ENCODE results near the gene MMEL1. TPM values are rescaled to one million over a fixed set of nuclear protein-coding genes. Genes with fewer than 3 reads are reported as not detected.
"Not testable (repeated sequence)": the region's sequence is repeated elsewhere in the genome, so short reads cannot be mapped to it uniquely, and the experiment has no call there.

MMEL1 gene, protein sequence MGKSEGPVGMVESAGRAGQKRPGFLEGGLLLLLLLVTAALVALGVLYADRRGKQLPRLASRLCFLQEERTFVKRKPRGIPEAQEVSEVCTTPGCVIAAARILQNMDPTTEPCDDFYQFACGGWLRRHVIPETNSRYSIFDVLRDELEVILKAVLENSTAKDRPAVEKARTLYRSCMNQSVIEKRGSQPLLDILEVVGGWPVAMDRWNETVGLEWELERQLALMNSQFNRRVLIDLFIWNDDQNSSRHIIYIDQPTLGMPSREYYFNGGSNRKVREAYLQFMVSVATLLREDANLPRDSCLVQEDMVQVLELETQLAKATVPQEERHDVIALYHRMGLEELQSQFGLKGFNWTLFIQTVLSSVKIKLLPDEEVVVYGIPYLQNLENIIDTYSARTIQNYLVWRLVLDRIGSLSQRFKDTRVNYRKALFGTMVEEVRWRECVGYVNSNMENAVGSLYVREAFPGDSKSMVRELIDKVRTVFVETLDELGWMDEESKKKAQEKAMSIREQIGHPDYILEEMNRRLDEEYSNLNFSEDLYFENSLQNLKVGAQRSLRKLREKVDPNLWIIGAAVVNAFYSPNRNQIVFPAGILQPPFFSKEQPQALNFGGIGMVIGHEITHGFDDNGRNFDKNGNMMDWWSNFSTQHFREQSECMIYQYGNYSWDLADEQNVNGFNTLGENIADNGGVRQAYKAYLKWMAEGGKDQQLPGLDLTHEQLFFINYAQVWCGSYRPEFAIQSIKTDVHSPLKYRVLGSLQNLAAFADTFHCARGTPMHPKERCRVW
- 0.25 TPM in 1 of 2 replicates, not detected in the other for total RNA-seq (2014; rRNA removed; shearing (Covaris generic))
- not detected in 2 replicates for polyA plus RNA-seq (2014; cell fraction: nucleus; rRNA removed)

DNA sequence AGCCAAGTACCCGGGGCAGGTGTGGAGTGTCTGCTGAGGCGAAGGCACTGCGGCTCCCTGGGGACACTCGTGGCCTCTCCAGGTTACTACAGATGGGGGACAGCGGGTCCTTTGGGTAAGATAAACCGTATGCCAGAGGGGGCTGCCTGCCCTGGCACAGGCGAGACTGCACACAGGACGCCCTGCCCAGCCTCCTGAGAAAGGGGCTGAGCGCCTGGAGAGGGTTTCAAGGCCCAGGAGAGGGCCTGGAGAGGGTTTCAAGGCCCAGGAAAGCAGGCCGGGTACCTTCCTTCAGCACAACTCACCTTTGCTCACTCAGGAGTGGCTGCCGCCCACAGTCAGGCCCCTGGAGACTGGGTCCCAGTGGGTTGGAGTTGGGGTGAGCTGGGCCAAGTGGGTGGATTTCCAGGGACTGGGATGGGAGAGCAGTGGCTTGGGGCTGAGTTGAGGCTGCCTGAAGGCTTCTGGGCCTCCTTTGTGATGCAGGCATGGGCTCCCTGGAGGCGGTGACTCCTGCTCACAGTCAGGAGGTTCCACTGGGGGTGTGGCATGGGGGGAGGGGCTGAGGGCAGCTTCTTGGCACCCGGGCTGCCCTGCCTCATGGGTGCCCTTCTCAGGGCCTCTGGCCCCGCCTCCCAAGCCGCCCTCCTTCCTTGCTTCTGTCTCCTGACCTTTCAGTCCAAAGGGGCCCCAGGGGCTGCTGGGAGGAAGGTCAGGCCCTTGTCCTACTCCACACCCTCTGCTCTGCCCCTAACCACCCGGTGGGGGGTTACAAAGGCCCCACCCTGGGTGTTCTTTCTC is at the start of gene MMEL1:
Gene MMEL1, minus strand, starts transcription at position 456 of the 801 bp plus-strand sequence. CDS start 3,532 bp downstream, outside the sequence.
- no peak for DNase-seq (ENCODE audit: extremely low read depth, low read depth)

DNA sequence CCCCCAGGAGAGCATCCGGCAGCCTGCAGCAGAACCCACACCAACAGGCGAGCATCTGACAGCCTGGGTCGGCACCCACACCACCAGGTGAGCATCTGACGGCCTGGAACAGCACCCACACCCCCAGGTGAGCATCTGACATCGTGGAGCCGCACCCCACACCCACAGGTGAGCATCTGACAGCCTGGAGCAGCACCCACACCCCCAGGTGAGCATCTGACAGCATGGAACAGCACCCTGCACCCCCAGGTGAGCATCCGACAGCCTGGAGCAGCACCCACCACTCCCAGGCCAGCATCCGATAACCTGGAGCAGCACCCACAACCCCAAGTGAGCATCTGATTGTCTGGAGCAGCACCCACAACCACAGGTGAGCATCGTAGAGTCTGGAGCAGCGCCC is 43.9 kb upstream of the MMEL1 start:
- not testable (repeated sequence) for DNase-seq (ENCODE audit: extremely low read depth, low read depth)

DNA sequence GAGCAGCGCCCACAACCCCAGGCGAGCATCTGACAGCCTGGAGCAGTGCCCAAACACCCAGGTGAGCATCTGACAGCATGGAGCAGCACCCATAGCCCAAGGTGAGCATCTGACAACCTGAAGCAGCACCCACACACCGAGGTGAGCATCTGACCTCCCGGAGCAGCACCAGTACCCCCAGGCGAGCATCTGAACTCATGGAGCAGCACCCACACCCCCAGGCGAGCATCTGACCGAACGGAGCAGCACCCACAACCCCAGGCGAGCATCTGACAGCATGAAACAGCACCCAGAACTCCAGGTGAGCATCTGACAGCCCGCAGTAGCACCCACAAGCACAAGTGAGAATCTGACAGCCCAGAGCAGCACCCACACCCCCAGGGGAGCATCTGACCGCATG is 38.8 kb upstream of the MMEL1 start:
- DNase-seq (ENCODE audit: extremely low read depth, low read depth) = not testable (repeated sequence)

DNA sequence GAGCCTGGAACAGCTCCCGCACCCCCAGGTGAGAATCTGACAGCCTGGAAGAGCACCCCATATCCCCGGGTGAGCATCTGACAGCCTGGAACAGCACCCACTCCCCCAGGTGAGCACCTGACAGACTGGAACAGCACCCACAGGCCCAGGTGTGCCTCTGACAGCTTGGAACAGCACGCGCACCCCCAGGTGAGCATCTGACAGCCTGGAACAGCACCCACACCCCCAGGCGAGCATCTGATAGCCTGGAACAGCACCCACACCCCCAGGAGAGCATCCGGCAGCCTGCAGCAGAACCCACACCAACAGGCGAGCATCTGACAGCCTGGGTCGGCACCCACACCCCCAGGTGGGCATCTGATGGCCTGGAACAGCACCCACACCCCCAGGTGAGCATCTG is 27.0 kb upstream of the MMEL1 start:
- not testable (repeated sequence) for DNase-seq (ENCODE audit: extremely low read depth, low read depth)

DNA sequence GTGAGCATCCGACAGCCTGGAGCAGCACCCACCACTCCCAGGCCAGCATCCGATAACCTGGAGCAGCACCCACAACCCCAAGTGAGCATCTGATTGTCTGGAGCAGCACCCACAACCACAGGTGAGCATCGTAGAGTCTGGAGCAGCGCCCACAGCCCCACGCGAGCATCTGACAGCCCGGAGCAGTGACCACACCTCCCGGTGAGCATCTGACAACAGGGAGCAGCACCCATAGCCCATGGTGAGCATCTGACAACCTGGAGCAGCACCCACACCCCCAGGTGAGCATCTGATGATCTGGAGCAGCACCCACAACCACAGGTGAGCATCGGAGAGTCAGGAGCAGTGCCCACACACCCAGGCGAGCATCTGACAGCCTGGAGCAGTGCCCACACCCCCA is 25.1 kb upstream of the MMEL1 start:
- not testable (repeated sequence) for DNase-seq (ENCODE audit: extremely low read depth, low read depth)

DNA sequence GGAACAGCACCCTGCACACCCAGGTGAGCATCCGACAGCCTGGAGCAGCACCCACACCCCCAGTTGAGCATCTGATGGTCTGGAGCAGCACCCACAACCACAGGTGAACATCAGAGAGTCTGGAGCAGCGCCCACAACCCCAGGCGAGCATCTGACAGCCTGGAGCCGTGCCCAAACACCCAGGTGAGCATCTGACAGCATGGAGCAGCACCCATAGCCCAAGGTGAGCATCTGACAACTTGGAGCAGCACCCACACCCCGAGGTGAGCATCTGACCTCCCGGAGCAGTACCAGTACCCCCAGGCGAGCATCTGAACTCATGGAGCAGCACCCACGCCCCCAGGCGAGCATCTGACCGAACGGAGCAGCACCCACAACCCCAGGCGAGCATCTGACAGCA is 24.3 kb upstream of the MMEL1 start:
- not testable (repeated sequence) for DNase-seq (ENCODE audit: extremely low read depth, low read depth)

DNA sequence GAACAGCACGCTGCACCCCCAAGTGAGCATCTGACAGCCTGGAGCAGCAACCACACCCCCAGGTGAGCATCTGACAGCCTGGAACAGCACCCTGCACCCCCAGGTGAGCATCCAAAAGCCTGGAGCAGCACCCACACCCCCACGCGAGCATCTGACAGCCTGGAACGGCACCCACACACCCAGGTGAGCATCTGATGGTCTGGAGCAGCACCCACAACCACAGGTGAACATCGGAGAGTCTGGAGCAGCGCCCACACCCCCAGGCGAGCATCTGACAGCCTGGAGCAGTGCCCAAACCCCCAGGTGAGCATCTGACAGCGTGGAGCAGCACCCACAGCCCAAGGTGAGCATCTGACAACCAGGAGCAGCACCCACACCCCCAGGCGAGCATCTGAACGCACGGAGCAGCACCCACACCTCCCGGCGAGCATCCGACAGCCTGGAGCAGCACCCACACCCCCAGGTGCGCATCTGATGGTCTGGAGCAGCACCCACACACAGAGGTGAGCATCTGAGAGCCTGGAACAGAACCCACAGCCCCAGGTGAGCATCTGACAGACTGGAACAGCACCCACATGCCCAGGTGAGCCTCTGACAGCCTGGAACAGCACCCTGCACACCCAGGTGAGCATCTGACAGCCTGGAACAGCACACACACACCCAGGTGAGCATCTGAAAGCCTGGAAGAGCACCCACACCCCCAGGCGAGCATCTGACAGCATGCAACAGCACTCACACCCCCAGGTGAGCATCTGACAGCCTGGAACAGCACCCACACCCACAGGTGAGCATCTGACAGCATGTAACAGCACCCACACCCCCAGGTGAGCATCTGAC is 23.0 kb upstream of the MMEL1 start:
- DNase-seq (ENCODE audit: extremely low read depth, low read depth) = not testable (repeated sequence)

DNA sequence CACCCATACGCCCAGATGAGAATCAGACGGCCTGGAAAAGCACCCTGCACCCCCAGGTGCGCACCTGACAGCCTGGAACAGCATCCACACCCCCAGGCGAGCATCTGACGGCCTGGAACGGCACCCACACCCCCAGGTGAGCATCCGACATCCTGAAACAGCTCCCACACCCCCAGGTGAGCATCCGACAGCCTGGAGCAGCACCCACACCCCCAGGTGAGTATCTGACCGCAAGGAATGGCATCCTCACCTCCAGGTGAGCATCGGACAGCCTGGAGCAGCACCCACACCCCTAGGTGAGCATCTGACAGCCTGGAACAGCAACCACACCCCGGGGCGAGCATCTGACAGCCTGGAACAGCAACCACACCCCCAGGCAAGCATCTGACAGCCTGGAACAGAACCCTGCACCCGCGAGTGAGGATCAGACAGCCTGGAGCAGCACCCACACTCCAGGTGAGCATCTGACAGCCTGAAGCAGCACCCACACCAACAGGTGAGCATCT is 21.7 kb upstream of the MMEL1 start:
- DNase-seq (ENCODE audit: extremely low read depth, low read depth) = not testable (repeated sequence)

DNA sequence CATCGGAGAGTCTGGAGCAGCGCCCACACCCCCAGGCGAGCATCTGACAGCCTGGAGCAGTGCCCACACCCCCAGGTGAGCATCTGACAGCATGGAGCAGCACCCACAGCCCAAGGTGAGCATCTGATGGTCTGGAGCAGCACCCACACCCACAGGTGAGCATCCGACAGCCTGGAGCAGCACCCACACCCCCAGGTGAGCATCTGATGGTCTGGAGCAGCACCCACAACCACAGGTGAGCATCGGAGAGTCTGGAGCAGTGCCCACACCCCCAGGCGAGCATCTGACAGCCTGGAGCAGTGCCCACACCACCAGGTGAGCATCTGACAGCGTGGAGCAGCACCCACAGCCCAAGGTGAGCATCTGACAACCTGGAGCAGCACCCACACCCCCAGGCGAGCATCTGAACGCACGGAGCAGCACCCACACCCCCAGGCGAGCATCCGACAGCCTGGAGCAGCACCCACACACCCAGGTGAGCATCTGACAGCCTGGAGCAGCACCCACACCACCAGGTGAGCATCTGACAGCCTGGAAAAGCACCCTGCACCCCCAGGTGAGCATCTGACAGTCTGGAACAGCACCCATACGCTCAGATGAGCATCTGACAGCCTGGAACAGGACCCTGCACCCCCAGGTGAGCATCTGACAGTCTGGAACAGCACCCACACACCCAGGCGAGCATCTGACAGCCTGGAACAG is 21.1 kb upstream of the MMEL1 start:
- not testable (repeated sequence) for DNase-seq (ENCODE audit: extremely low read depth, low read depth)

DNA sequence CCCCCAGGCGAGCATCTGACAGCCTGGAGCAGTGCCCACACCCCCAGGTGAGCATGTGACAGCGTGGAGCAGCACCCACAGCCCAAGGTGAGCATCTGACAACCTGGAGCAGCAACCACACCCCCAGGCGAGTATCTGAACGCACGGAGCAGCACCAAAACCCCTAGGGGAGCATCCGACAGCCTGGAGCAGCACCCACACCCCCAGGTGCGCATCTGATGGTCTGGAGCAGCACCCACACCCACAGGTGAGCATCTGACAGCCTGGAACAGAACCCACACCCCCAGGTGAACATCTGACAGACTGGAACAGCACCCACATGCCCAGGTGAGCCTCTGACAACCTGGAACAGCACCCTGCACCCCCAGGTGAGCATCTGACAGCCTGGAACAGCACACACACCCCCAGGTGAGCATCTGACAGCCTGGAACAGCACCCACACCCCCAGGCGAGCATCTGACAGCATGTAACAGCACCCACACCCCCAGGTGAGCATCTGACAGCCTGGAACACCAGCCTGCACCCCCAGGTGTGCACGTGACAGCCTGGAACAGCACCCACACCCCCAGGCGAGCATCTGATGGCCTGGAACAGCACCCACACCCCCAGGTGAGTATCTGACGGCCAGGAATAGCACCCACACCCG is 20.2 kb upstream of the MMEL1 start:
- not testable (repeated sequence) for DNase-seq (ENCODE audit: extremely low read depth, low read depth)

DNA sequence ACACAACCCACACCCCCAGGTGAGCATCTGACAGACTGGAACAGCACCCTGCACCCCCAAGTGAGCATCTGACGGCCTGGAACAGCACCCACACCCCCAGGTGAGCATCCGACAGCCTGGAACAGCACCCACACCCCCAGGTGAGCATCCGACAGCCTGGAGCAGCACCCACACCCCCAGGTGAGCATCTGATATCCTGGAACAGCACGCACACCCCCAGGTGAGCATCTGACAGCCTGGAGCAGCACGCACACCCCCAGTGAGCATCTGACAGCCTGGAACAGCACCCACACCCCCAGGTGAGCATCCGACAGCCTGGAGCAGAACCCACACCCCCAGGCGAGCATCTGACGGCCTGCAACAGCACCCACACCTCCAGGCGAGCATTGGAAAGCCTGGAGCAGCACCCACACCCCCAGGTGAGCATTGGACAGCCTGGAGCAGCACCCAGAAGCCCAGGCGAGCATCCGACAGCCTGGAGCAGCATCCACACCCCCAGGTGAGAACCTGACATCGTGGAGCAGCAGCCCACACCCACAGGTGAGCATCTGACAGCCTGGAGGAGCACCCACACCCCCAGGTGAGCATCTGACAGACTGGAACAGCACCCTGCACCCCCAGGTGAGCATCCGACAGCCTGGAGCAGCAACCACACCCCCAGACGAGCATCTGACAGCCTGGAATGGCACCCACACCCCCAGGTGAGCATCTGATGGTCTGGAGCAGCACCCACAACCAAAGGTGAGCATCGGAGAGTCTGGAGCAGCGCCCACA is 19.5 kb upstream of the MMEL1 start:
- DNase-seq (ENCODE audit: extremely low read depth, low read depth) = not testable (repeated sequence)

DNA sequence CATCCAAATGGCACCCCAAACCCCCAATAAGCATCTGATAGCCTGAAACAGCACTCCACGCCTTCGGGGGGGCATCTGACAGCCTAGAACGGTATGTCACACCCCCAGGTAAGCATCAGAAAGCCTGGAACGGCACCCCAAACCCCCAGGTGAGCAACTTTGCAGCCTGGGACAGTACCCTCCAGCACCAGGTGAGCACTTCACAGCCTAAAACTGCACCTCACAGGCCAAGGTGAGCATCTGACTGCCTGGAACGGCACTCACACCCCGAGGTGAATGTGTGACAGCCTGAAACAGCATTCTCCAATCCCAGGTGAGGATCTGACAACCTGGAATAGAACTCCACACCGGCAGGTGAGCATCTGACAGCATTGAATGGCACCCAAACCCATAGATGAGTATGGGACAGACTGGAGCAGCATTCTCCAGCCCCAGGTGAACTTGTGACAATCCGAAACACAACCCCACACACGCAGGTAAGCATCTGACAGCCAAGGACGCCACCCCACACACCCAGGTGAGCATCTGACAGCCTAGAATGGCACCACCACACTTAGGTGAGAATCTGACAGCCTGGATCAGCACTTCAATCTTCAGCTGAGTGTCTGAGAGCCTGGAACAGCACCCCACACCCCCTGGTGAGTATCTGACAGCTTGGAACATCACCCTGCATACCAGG is 18.3 kb upstream of the MMEL1 start:
- no peak for DNase-seq (ENCODE audit: extremely low read depth, low read depth)

DNA sequence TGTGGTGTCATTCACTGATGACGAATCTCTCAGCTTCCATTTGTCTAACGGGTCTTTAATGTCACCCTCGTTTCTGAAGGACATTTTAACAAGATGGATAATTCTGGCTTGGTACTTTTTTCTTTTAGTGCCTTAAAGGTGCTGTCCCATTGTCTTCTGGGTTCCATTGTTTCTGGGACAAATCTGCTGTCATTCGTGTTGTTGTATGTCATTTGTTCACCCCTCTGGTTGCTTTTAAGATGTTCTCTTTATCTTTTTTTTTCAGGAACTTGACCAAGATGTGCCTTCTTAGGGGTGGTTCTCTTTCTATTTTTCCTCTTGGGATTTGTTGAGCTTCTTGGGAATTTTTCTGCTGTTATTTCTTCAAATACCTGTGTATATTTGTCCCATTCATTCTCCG is 14.0 kb upstream of the MMEL1 start:
- DNase-seq (ENCODE audit: extremely low read depth, low read depth) = no peak

DNA sequence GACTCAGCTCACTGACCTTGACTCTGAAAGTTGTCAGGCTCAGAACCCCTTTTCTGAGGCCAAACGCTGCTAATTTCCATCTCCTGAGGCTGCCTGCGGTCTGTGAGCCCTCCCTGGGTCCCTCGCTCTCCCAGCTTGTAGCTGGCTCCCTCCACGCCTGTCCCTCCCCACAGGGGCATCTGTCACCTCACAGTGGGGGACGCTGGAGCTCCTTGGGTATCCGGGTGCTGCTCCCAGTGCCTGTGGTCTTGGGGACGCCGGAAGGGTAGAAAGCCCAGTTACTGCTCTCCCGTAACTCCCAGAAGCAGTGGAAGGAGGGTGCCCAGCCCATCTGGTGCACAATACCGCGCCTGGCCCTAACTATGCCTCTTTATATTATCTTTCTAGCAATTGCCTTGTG is 13.0 kb upstream of the MMEL1 start:
- DNase-seq (ENCODE audit: extremely low read depth, low read depth) = no peak

DNA sequence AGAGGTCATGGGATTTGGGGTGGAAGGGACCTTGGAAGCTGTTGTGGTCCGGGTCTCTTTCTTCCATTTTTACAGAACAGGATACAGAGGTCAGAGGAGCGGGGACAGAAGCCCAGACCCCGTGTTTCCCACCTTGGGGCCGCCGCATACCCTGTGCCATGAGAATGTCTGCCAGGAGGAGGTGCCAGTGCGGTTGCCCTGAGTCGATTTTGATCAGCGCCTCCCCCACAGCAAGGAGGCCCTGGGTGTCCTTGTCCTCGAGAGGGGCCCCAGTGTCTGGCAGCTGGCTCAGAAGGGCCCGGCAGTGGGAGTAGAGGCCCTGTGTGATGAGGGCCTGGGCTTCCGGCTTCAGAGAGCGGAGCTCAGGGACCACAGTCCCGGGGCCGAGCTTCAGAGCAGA is 12.3 kb upstream of the MMEL1 start:
- no peak for DNase-seq (ENCODE audit: extremely low read depth, low read depth)

DNA sequence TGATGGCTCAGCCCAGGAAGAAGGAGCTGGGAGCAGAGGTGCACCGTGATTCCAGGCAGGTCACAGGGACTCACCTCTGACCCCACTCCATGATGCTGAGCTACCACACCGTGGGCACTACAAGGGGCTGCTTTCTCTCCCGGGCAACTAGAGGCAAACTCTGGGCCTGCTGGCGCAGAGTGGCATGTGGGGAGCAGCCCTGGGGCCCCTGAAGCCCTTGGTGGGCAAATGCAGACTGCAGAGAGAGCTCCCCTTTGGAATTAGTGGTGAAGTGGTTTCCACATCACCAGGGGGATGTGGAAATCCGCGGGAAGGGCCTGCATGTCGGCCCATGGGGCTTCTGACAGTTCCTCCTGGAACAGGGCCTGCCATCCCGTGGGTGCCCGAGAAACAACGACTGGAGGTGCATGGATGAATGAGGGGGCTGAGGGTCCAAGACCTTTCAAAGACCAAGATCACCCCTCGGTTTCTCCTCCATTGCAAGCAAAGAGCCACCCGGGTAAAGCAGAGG is 11.8 kb upstream of the MMEL1 start:
- DNase-seq (ENCODE audit: extremely low read depth, low read depth) = no peak

DNA sequence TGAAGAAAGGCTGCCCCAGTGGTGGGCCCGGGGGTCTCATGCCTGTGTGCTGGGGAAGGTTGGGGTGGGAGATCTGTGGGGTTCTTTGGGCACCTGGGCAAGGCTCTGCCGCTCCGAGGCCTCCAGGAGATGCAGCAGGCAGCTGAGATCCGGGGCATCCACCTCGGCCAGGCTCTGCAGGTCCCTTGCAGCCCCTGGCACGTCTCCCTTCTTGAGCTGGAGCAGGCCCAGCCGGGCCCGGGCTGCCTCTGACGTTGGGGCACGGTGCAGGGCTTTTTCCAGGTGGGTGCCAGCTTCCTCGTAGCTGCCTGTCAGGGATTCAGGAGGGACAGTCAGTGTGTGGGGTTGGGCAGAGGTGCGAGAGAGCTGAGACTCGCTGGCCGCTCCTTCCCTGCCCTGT is 11.4 kb upstream of the MMEL1 start:
- no peak for DNase-seq (ENCODE audit: extremely low read depth, low read depth)

Data from NCI-H460 (cell line).